ENCODE data around the gene NPAS1.

NPAS1 gene

GRCh38 chr19:47089767-47090350, 70.2 kb downstream of the NPAS1 start:
- no peak for DNase-seq (ENCODE audit: low read depth)
- H3K4me3 ChIP-seq (ENCODE audit: low read depth, low read length), result no peak overlapping the region
- TF ChIP-seq CTCF (IDR thresholded peaks at IDR 0.05; ENCODE audit: insufficient read depth, low read depth, low read length, missing control alignments), result no peak

GRCh38 chr19:47093254-47093653, 73.6 kb downstream of the NPAS1 start:
- DNase-seq (ENCODE audit: low read depth), result peak; percentile 73
- TF ChIP-seq CTCF (IDR thresholded peaks at IDR 0.05; ENCODE audit: insufficient read depth, low read depth, low read length, missing control alignments), result no peak

GRCh38 chr19:47093841-47094240, 74.2 kb downstream of the NPAS1 start:
- peak overlapping the region; percentile 49 for H3K4me3 ChIP-seq (ENCODE audit: low read depth, low read length)
- peak; percentile 95 for DNase-seq (ENCODE audit: low read depth)
- no peak for TF ChIP-seq CTCF (IDR thresholded peaks at IDR 0.05; ENCODE audit: insufficient read depth, low read depth, low read length, missing control alignments)

More at GRCh38 chr19:47093254-47093653, 73.6 kb downstream of the NPAS1 start:
- H3K4me3 ChIP-seq (ENCODE audit: low read depth, low read length), result no peak overlapping the region

- no peak for TF ChIP-seq CTCF (IDR thresholded peaks at IDR 0.05; ENCODE audit: insufficient read depth, low read depth, low read length, missing control alignments)
- DNase-seq (ENCODE audit: low read depth), result peak; percentile 74
- H3K4me3 ChIP-seq (ENCODE audit: low read depth, low read length), result peak overlapping the region; percentile 49
Observed at GRCh38 chr19:47094557-47095475, 75.2 kb downstream of the NPAS1 start.

Data from GM12865 (cell line).